Measurements from ENCODE around the gene KLF11.

- TF ChIP-seq CTCF (IDR thresholded peaks at IDR 0.05 in 8 of 11, conservative IDR thresholded peaks at IDR 0.05 in 3 of 11), result no peak
- peak; percentile 70 to 78 (median 71) for TF ChIP-seq POLR2AphosphoS5 (IDR thresholded peaks at IDR 0.05)
Observed at GRCh38 chr2:10057231-10058107, 14.1 kb downstream of the KLF11 start.
